GM21423 (cell line): ENCODE measurements around the gene ELMO3.

Experiments
- ATAC-seq: cut with Tn5 transposase; IDR thresholded peaks from one replicate; pipeline ENCODE4 v1.9.1; 2021; ENCODE audit warnings: mild to moderate bottlenecking, moderate library complexity; ENCODE audit not compliant: unreplicated experiment

ELMO3 gene

GRCh38 chr16:67199011-67199807 lies at the start of gene ELMO3:
ELMO3 (plus strand) TSS chr16:67199131; CDS start chr16:67199327, 196 bp downstream.
- ATAC-seq: no peak

- no peak for ATAC-seq
Observed at GRCh38 chr16:67149276-67150046, 49.5 kb upstream of the ELMO3 start.

GRCh38 chr16:67150047-67150832 lies 48.7 kb upstream of the ELMO3 start:
- ATAC-seq: peak; percentile 28

GRCh38 chr16:67150833-67151396 lies 48.0 kb upstream of the ELMO3 start, which contains the start of gene B3GNT9:
B3GNT9 (minus strand) TSS chr16:67150998; CDS start chr16:67150485, 513 bp downstream.
- peak; percentile 55 for ATAC-seq

- ATAC-seq: no peak
Observed at GRCh38 chr16:67151431-67152097, 47.4 kb upstream of the ELMO3 start.

- no peak for ATAC-seq
Observed at GRCh38 chr16:67154578-67155294, 44.2 kb upstream of the ELMO3 start.

- ATAC-seq: no peak
Observed at GRCh38 chr16:67155295-67156142, 43.4 kb upstream of the ELMO3 start.

GRCh38 chr16:67156143-67156844 lies 42.6 kb upstream of the ELMO3 start:
- ATAC-seq: no peak

- ATAC-seq: no peak
Observed at GRCh38 chr16:67157106-67157748, 41.7 kb upstream of the ELMO3 start.

- no peak for ATAC-seq
Observed at GRCh38 chr16:67157892-67158635, 40.9 kb upstream of the ELMO3 start.

- ATAC-seq: peak; percentile 42
Observed at GRCh38 chr16:67158637-67159600, 40.0 kb upstream of the ELMO3 start.

- ATAC-seq: no peak
Observed at GRCh38 chr16:67161595-67162058, 37.3 kb upstream of the ELMO3 start.

GRCh38 chr16:67162506-67163163 lies 36.3 kb upstream of the ELMO3 start:
- no peak for ATAC-seq

GRCh38 chr16:67163164-67163998 lies 35.5 kb upstream of the ELMO3 start:
- no peak for ATAC-seq
